ENCODE data around the gene MRPL32. TPM values are rescaled to one million over a fixed set of nuclear protein-coding genes. Genes with fewer than 3 reads are reported as not detected.

The MRPL32 gene
- total and polyA plus RNA-seq, 2 of the 13 experiments (the other 11 are each of a cell fraction or from before 2014, with no cell fraction given): 39.0 to 81.2 TPM

GRCh38 chr7:42982604-42983115 is 50.5 kb downstream of the MRPL32 start (continued):
- TF ChIP-seq ZNF7 (CRISPR knock-in tag; IDR thresholded peaks at IDR 0.05) (no peak), UBTF (CRISPR knock-in tag; IDR thresholded peaks at IDR 0.05) (no peak), DRAP1 (CRISPR knock-in tag; IDR thresholded peaks at IDR 0.05) (peak; percentile 26; the same call in 1 of the 2 replicates), TRAFD1 (CRISPR knock-in tag; IDR thresholded peaks at IDR 0.05; ENCODE audit: borderline replicate concordance) (no peak), ZNF280B (CRISPR knock-in tag; IDR thresholded peaks at IDR 0.05; ENCODE audit: borderline replicate concordance) (no peak), ZNF556 (CRISPR knock-in tag; IDR thresholded peaks at IDR 0.05; ENCODE audit: borderline replicate concordance) (peak; percentile 29; the same call in 1 of the 2 replicates), ZNF672 (CRISPR knock-in tag; IDR thresholded peaks at IDR 0.05) (no peak), ZNF34 (CRISPR knock-in tag; IDR thresholded peaks at IDR 0.05; ENCODE audit: borderline replicate concordance) (no peak), LCORL (IDR thresholded peaks at IDR 0.05) (no peak), LCORL (CRISPR knock-in tag; IDR thresholded peaks at IDR 0.05) (peak; percentile 57; the same call in 1 of the 2 replicates), ZNF740 (CRISPR knock-in tag; IDR thresholded peaks at IDR 0.05) (no peak), ZNF513 (CRISPR knock-in tag; conservative IDR thresholded peaks at IDR 0.05) (no peak), MTA1 (CRISPR knock-in tag; IDR thresholded peaks at IDR 0.05; ENCODE audit: borderline replicate concordance) (no peak; the same call in 1 of the 2 replicates), SNAPC4 (CRISPR knock-in tag; IDR thresholded peaks at IDR 0.05) (no peak), RARG (CRISPR knock-in tag; IDR thresholded peaks at IDR 0.05; ENCODE audit: low read depth) (no peak), ZNF235 (CRISPR knock-in tag; IDR thresholded peaks at IDR 0.05; ENCODE audit: borderline replicate concordance) (no peak)
